GM12878 (cell line): Measurements from ENCODE around the gene SPDL1.

Source experiments
- CBFB ChIP-seq: IDR thresholded peaks from 2 replicates; pipeline ENCODE4 v1.6.1; 2016; ENCODE audit warnings: antibody characterized with exemption, low read depth
- HDAC6 ChIP-seq: fragments of 200-600 bp; sonication (generic); IDR thresholded peaks from one replicate; pipeline ENCODE4 v1.8.0; 2017; ENCODE audit warnings: antibody characterized with exemption; ENCODE audit not compliant: unreplicated experiment
- POLR2A ChIP-seq: IDR thresholded peaks from 2 replicates; pipeline ENCODE4 v1.6.1; 2011; ENCODE audit warnings: low read depth, mild to moderate bottlenecking, low read length
- SRF ChIP-seq, 2 experiments: IDR thresholded peaks; 2 replicates each; pipeline ENCODE4 v1.6.1; 2011; ENCODE audit warnings: low read depth in 2 of 2, low read length in 2 of 2, mild to moderate bottlenecking in 1 of 2, moderate library complexity in 1 of 2
- TF ChIP-seq, protein P1 (sequence below), 3 experiments: IDR thresholded peaks in 2 of 3; conservative IDR thresholded peaks in 1 of 3; 2 replicates each; pipeline ENCODE4 v1.5.1; 2011; ENCODE audit warnings: low read depth in 3 of 3, low read length in 3 of 3, mild to moderate bottlenecking in 3 of 3, control low read depth in 2 of 3, moderate library complexity in 2 of 3, inconsistent platforms in 1 of 3, mixed read lengths in 1 of 3; ENCODE audit not compliant: control insufficient read depth in 2 of 3, insufficient read depth in 1 of 3; ENCODE audit errors: extremely low read depth in 1 of 3

DNA sequence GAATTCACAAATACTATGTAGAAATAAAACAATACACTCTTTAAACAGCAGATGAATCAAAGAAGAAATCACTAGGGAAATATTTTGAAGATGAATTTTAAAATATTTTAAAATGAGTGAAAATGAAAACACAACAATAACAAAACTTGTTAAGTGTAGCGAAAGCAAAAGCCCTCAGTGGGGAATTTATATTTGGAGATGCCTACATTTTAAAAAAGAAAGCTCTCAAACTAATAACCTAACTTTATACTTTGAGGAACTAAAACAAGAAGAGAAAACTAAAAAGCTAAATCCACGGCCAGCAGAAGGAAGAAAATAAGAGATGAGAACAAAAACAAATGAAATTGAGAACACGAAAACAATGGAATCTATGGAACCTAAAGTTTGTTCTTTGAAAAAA, 22.7 kb downstream of the SPDL1 start:
- TF ChIP-seq POLR2A, result no peak
- TF ChIP-seq, protein P1, sequence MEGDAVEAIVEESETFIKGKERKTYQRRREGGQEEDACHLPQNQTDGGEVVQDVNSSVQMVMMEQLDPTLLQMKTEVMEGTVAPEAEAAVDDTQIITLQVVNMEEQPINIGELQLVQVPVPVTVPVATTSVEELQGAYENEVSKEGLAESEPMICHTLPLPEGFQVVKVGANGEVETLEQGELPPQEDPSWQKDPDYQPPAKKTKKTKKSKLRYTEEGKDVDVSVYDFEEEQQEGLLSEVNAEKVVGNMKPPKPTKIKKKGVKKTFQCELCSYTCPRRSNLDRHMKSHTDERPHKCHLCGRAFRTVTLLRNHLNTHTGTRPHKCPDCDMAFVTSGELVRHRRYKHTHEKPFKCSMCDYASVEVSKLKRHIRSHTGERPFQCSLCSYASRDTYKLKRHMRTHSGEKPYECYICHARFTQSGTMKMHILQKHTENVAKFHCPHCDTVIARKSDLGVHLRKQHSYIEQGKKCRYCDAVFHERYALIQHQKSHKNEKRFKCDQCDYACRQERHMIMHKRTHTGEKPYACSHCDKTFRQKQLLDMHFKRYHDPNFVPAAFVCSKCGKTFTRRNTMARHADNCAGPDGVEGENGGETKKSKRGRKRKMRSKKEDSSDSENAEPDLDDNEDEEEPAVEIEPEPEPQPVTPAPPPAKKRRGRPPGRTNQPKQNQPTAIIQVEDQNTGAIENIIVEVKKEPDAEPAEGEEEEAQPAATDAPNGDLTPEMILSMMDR (IDR thresholded peaks at IDR 0.05 in 2 of 3, conservative IDR thresholded peaks at IDR 0.05 in 1 of 3; ENCODE audit: control insufficient read depth in 2 of 3, extremely low read depth in 1 of 3, insufficient read depth in 1 of 3, low read depth in 3 of 3, low read length in 3 of 3), result no peak
- no peak for TF ChIP-seq SRF (IDR thresholded peaks at IDR 0.05; ENCODE audit: low read depth in 2 of 2, low read length in 2 of 2)
- no peak for TF ChIP-seq HDAC6
- TF ChIP-seq CBFB, result no peak
